ENCODE measurements around the gene SLC24A3. TPM values are rescaled to one million over a fixed set of nuclear protein-coding genes. Genes with fewer than 3 reads are reported as not detected.
A peak's percentile ranks its signal among the peaks of the same experiment; 100 is the strongest.

SLC24A3 gene
- total and polyA plus RNA-seq, 2 of the 13 experiments (the other 11 are each of a cell fraction or from before 2014, with no cell fraction given), result not detected

- TF ChIP-seq HNF4A (CRISPR knock-in tag; IDR thresholded peaks at IDR 0.05) (no peak), FOXC1 (CRISPR knock-in tag; IDR thresholded peaks at IDR 0.05; ENCODE audit: borderline replicate concordance) (peak; percentile 90), NFE2L2 (IDR thresholded peaks at IDR 0.05; ENCODE audit: low read length) (no peak), HOXA5 (CRISPR knock-in tag; IDR thresholded peaks at IDR 0.05) (no peak; the same call in 1 of the 2 replicates), ZNF780A (CRISPR knock-in tag; IDR thresholded peaks at IDR 0.05) (no peak), MYPOP (CRISPR knock-in tag; IDR thresholded peaks at IDR 0.05) (peak; percentile 88), KAT8 (CRISPR knock-in tag; IDR thresholded peaks at IDR 0.05) (peak; percentile 13; the same call in 1 of the 2 replicates), HOXD1 (CRISPR knock-in tag; IDR thresholded peaks at IDR 0.05) (peak; percentile 65; the same call in 1 of the 2 replicates), TAF15 (IDR thresholded peaks at IDR 0.05; ENCODE audit: low read depth, low read length, poor library complexity, severe bottlenecking) (peak; percentile 48), ZBTB3 (CRISPR knock-in tag; IDR thresholded peaks at IDR 0.05; ENCODE audit: borderline replicate concordance, low read depth) (no peak), ZNF3 (CRISPR knock-in tag; IDR thresholded peaks at IDR 0.05) (0 out of 2 replicates have a peak, but pooled peaks have one; percentile 20), ZNF512 (CRISPR knock-in tag; IDR thresholded peaks at IDR 0.05) (no peak), TRIM24 (CRISPR knock-in tag; IDR thresholded peaks at IDR 0.05) (no peak), SRSF1 (optimal IDR thresholded peaks at IDR 0.05; ENCODE audit: low read depth, low read length) (peak; percentile 74), SMAD3 (CRISPR knock-in tag; IDR thresholded peaks at IDR 0.05) (no peak), CCDC6 (CRISPR knock-in tag; IDR thresholded peaks at IDR 0.05) (peak; percentile 46; the same call in 1 of the 2 replicates)
- TF ChIP-seq, protein P1, sequence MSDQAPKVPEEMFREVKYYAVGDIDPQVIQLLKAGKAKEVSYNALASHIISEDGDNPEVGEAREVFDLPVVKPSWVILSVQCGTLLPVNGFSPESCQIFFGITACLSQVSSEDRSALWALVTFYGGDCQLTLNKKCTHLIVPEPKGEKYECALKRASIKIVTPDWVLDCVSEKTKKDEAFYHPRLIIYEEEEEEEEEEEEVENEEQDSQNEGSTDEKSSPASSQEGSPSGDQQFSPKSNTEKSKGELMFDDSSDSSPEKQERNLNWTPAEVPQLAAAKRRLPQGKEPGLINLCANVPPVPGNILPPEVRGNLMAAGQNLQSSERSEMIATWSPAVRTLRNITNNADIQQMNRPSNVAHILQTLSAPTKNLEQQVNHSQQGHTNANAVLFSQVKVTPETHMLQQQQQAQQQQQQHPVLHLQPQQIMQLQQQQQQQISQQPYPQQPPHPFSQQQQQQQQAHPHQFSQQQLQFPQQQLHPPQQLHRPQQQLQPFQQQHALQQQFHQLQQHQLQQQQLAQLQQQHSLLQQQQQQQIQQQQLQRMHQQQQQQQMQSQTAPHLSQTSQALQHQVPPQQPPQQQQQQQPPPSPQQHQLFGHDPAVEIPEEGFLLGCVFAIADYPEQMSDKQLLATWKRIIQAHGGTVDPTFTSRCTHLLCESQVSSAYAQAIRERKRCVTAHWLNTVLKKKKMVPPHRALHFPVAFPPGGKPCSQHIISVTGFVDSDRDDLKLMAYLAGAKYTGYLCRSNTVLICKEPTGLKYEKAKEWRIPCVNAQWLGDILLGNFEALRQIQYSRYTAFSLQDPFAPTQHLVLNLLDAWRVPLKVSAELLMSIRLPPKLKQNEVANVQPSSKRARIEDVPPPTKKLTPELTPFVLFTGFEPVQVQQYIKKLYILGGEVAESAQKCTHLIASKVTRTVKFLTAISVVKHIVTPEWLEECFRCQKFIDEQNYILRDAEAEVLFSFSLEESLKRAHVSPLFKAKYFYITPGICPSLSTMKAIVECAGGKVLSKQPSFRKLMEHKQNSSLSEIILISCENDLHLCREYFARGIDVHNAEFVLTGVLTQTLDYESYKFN (CRISPR knock-in tag; conservative IDR thresholded peaks at IDR 0.05), result no peak
- TF ChIP-seq, protein P2, sequence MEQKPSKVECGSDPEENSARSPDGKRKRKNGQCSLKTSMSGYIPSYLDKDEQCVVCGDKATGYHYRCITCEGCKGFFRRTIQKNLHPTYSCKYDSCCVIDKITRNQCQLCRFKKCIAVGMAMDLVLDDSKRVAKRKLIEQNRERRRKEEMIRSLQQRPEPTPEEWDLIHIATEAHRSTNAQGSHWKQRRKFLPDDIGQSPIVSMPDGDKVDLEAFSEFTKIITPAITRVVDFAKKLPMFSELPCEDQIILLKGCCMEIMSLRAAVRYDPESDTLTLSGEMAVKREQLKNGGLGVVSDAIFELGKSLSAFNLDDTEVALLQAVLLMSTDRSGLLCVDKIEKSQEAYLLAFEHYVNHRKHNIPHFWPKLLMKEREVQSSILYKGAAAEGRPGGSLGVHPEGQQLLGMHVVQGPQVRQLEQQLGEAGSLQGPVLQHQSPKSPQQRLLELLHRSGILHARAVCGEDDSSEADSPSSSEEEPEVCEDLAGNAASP (CRISPR knock-in tag; IDR thresholded peaks at IDR 0.05; ENCODE audit: borderline replicate concordance), result peak; percentile 36; the same call in 1 of the 2 replicates
- TF ChIP-seq, protein P3, sequence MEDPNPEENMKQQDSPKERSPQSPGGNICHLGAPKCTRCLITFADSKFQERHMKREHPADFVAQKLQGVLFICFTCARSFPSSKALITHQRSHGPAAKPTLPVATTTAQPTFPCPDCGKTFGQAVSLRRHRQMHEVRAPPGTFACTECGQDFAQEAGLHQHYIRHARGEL (CRISPR knock-in tag; IDR thresholded peaks at IDR 0.05), result peak; percentile 91; the same call in 1 of the 2 replicates
These were observed 545.2 kb downstream of the SLC24A3 start (continued) for GRCh38 chr20:19757487-19758132.
